Heart left ventricle (tissue), 13 donors: Measurements from ENCODE around the gene ATG14.

Source experiments
- POLR2A ChIP-seq, 2 donors: fragments of 450-650 bp; IDR thresholded peaks; one replicate each; pipeline ENCODE4 v1.6.1; 2017; ENCODE audit warnings: antibody characterized with exemption in 2 of 2, mild to moderate bottlenecking in 2 of 2, moderate library complexity in 2 of 2
- TF ChIP-seq, protein P1 (sequence below), 12 donors: fragments of 200-600 bp; sonication (generic) in 4 of 12; IDR thresholded peaks; one replicate each; pipeline versions ENCODE4 v1.5.0 to v1.8.0; 2018 to 2022; ENCODE audit warnings: antibody characterized with exemption in 12 of 12, mild to moderate bottlenecking in 5 of 12
- donor health status: ischemic (EF 13 %, LVEDD 7.1; RV severe dilation, severe dysfunction).
- donor health status: DM: no; HTN: yes; CAD: no.
- donor health status: DM: no; HTN: no; CAD: no.
- donor health status: ischemic (EF 25% LVEDD 6.9; RV normal size, moderate dysfunction).
- donor health status: ischemic (EF 25% LVEDD 5.7; RV mildly dilated, moderate dysfunction).
- donor health status: ischemic (EF 35%, LVEDD 5.7; RV mildly dilated, moderate dysfunction).
- donor health status: nonischemic (EF 11% LVEDD 7.7; RV severe dilation, severe dysfunction).
- donor health status: DM: yes; HTN: yes; CAD: no.
- donor health status: PGD.
- donor health status: ischemic (EF 29% LVEDD 5.4; RV normal size, mild dysfunction).
- donor health status: nonischemic (EF 23%, LVEDD 6.1; RV moderate dilation, normal function).

DNA sequence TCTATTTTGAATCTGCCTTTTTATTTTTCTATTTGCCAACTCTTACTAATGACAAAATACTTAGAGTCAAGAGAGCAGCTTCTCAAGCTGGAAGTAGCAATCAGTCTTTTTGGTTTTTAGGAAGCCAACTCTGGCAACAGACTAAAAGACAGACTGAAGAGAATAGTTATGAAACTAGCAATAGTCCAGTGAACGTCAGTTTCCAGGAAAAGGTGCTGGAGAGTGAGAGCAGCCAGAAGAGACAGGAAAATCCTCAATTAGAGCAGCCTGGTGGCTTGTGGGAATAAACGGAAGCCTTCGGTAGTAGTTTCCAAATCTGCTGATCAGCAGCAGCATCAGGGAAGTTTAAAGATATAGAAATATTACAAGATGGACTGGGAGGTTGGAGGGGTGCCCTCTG is 27.1 kb downstream of the ATG14 start:
- TF ChIP-seq, protein P1, sequence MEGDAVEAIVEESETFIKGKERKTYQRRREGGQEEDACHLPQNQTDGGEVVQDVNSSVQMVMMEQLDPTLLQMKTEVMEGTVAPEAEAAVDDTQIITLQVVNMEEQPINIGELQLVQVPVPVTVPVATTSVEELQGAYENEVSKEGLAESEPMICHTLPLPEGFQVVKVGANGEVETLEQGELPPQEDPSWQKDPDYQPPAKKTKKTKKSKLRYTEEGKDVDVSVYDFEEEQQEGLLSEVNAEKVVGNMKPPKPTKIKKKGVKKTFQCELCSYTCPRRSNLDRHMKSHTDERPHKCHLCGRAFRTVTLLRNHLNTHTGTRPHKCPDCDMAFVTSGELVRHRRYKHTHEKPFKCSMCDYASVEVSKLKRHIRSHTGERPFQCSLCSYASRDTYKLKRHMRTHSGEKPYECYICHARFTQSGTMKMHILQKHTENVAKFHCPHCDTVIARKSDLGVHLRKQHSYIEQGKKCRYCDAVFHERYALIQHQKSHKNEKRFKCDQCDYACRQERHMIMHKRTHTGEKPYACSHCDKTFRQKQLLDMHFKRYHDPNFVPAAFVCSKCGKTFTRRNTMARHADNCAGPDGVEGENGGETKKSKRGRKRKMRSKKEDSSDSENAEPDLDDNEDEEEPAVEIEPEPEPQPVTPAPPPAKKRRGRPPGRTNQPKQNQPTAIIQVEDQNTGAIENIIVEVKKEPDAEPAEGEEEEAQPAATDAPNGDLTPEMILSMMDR (IDR thresholded peaks at IDR 0.05), result no peak
- no peak for TF ChIP-seq POLR2A (IDR thresholded peaks at IDR 0.05)
